MM.1S (cell line): ENCODE results near the gene EVX2.

ENCODE experiments used
- DNase-seq: peaks from one replicate; pipeline ENCODE4 v3.0.0-alpha.2; 2015
- H2AFZ ChIP-seq: fragments of 300-600 bp; sonication (generic); 2 replicates; pipeline ENCODE4 v1.6.0; 2016; ENCODE audit warnings: antibody characterized with exemption, low read length
- H3F3A ChIP-seq: fragments of 300-600 bp; sonication (generic); 2 replicates; pipeline ENCODE4 v1.6.1; 2016; ENCODE audit warnings: mild to moderate bottlenecking, antibody characterized with exemption, low read length, moderate library complexity, mixed read lengths; ENCODE audit not compliant: insufficient read depth
- H3K27ac ChIP-seq: fragments of 300-600 bp; sonication (generic); 2 replicates; pipeline ENCODE4 v1.5.1; 2016; ENCODE audit warnings: mild to moderate bottlenecking, low read length
- H3K27me3 ChIP-seq: fragments of 300-600 bp; sonication (generic); replicated peaks from 2 replicates; pipeline ENCODE4 v1.6.0; 2016; ENCODE audit warnings: low read length; ENCODE audit not compliant: insufficient read depth
- H3K36me3 ChIP-seq: fragments of 300-600 bp; sonication (generic); replicated peaks from 2 replicates; pipeline ENCODE4 v1.6.1; 2016; ENCODE audit warnings: mild to moderate bottlenecking, low read length, mixed read lengths; ENCODE audit not compliant: insufficient read depth
- H3K4me1 ChIP-seq: fragments of 300-600 bp; sonication (generic); 2 replicates; pipeline ENCODE4 v1.6.1; 2016; ENCODE audit warnings: low read length, mixed read lengths
- H3K4me2 ChIP-seq: fragments of 300-600 bp; sonication (generic); 2 replicates; pipeline ENCODE4 v1.6.0; 2016; ENCODE audit warnings: low read depth, low read length
- H3K4me3 ChIP-seq: fragments of 300-600 bp; sonication (generic); 2 replicates; pipeline ENCODE4 v1.5.1; 2016; ENCODE audit warnings: low read length, mixed read lengths
- H3K79me2 ChIP-seq: fragments of 300-600 bp; sonication (generic); 2 replicates; pipeline ENCODE4 v1.6.1; 2016; ENCODE audit warnings: mixed run types, low read length, mixed read lengths
- H3K9ac ChIP-seq: fragments of 300-600 bp; sonication (generic); 2 replicates; pipeline ENCODE4 v1.6.1; 2016; ENCODE audit warnings: low read length, mixed read lengths
- H3K9me2 ChIP-seq: fragments of 300-600 bp; sonication (generic); replicated peaks from 2 replicates; pipeline ENCODE4 v1.6.1; 2016; ENCODE audit warnings: mild to moderate bottlenecking, low read length, mixed read lengths; ENCODE audit not compliant: insufficient read depth
- H3K9me3 ChIP-seq: fragments of 300-600 bp; sonication (generic); replicated peaks from 2 replicates; pipeline ENCODE4 v1.6.1; 2016; ENCODE audit warnings: mild to moderate bottlenecking, low read length, mixed read lengths; ENCODE audit not compliant: insufficient read depth
- H4K20me1 ChIP-seq: fragments of 300-600 bp; sonication (generic); 2 replicates; pipeline ENCODE4 v1.6.1; 2016; ENCODE audit warnings: mild to moderate bottlenecking, low read length, moderate library complexity, mixed read lengths; ENCODE audit not compliant: insufficient read depth
- EZH2 ChIP-seq: fragments of 300-600 bp; sonication (generic); optimal IDR thresholded peaks from 2 replicates; pipeline ENCODE3; 2017; ENCODE audit warnings: low read depth, mild to moderate bottlenecking, antibody characterized with exemption, low read length, mixed read lengths
- EZH2phosphoT487 ChIP-seq: fragments of 300-600 bp; sonication (generic); IDR thresholded peaks from 2 replicates; pipeline ENCODE4 v1.6.1; 2018; ENCODE audit warnings: antibody characterized with exemption, low read length
- TF ChIP-seq, protein P1 (sequence below): fragments of 300-600 bp; sonication (generic); IDR thresholded peaks from 2 replicates; pipeline ENCODE4 v1.5.1; 2016; ENCODE audit warnings: antibody characterized with exemption, low read length, mixed read lengths

The EVX2 gene

DNA sequence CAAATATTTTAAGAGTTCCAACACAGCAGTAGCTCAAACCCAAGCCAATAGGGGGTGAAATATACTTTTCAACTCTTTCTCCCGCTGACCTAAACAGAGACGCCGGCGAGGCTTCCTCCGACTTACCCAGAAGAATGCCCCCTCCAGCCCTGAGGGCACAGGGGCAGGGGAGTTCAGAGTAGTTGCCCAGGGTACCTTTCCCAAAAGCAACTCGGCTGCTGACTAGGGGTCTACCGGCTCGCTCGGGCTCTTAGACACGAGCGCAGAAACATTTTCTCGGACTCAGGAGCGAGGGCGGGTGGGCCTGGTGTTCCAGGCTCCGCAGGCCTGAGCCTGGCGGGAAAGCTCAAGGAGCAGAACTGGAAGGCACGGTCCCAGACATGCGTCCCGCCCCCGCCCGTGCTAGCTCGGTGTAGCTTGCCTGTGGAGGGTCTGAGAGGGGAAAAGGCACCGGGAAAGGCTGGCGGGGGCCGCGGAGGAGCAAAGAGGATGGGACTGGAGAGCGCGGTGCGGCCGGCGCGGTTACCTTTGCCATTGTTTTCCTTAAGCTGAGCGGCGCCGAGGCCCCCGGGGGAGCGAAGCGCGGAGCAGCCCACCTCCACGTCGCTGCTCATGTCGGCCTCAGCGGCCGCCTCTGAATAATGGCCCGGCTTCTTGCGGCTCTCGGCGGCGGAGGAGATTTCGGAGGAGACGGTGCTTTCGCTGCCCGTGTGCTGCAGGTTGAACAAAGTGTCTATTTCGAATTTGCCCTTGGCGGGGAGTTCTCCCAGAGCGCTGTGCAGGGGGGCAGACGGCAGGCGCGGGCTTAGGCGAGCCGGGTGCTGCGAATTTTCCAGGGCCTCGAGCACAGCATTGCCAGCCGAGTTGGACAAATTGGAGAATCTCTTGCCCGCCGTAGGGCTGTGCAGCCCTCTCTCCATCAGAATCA lies 674 bp downstream of the EVX2 start:
- no peak for DNase-seq
- Histone ChIP-seq H3K4me1 (no peaks in the 10 kb centered on the region), H3K9me2 (no peaks in the 10 kb centered on the region), H3F3A (no peaks in the 10 kb centered on the region), H3K9me3 (no peaks in the 10 kb centered on the region), H3K36me3 (no peaks in the 10 kb centered on the region), H3K27me3 (no peaks in the 10 kb centered on the region), H3K9ac (no peak overlapping the region), H3K4me3 (no peak overlapping the region), H2AFZ (no peak overlapping the region), H3K4me2 (no peak overlapping the region), H4K20me1 (no peaks in the 10 kb centered on the region), H3K27ac (no peak overlapping the region), H3K79me2 (no peaks in the 10 kb centered on the region)
- TF ChIP-seq, protein P1, sequence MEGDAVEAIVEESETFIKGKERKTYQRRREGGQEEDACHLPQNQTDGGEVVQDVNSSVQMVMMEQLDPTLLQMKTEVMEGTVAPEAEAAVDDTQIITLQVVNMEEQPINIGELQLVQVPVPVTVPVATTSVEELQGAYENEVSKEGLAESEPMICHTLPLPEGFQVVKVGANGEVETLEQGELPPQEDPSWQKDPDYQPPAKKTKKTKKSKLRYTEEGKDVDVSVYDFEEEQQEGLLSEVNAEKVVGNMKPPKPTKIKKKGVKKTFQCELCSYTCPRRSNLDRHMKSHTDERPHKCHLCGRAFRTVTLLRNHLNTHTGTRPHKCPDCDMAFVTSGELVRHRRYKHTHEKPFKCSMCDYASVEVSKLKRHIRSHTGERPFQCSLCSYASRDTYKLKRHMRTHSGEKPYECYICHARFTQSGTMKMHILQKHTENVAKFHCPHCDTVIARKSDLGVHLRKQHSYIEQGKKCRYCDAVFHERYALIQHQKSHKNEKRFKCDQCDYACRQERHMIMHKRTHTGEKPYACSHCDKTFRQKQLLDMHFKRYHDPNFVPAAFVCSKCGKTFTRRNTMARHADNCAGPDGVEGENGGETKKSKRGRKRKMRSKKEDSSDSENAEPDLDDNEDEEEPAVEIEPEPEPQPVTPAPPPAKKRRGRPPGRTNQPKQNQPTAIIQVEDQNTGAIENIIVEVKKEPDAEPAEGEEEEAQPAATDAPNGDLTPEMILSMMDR: no peak
- TF ChIP-seq EZH2phosphoT487 (no peak), EZH2 (no peak)

DNA sequence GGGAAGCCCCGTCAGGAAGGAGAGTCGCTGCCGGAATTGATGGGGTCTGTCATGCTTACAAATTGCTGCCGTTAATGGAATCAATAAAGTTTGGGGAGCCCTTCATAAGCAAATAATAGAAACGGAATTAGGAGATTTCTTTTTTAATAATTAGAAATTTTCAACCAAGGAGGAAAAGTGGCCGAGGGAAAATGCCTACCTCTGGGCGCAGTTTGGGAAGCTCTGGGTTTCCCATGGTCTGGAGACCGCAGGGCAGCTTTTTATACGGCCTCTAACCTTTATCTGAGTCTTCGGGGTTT lies 1.3 kb downstream of the EVX2 start:
- Histone ChIP-seq H3K9me2 (no peaks in the 10 kb centered on the region), H3F3A (no peaks in the 10 kb centered on the region), H3K27ac (no peak overlapping the region), H3K9me3 (no peaks in the 10 kb centered on the region), H3K36me3 (no peaks in the 10 kb centered on the region), H3K27me3 (no peaks in the 10 kb centered on the region), H3K9ac (no peak overlapping the region), H3K4me3 (no peak overlapping the region), H3K79me2 (no peaks in the 10 kb centered on the region), H3K4me2 (no peak overlapping the region), H3K4me1 (no peaks in the 10 kb centered on the region), H2AFZ (no peak overlapping the region), H4K20me1 (no peaks in the 10 kb centered on the region)
- no peak for DNase-seq
- TF ChIP-seq EZH2phosphoT487: no peak
- TF ChIP-seq EZH2: no peak
- TF ChIP-seq, protein P1: no peak

DNA sequence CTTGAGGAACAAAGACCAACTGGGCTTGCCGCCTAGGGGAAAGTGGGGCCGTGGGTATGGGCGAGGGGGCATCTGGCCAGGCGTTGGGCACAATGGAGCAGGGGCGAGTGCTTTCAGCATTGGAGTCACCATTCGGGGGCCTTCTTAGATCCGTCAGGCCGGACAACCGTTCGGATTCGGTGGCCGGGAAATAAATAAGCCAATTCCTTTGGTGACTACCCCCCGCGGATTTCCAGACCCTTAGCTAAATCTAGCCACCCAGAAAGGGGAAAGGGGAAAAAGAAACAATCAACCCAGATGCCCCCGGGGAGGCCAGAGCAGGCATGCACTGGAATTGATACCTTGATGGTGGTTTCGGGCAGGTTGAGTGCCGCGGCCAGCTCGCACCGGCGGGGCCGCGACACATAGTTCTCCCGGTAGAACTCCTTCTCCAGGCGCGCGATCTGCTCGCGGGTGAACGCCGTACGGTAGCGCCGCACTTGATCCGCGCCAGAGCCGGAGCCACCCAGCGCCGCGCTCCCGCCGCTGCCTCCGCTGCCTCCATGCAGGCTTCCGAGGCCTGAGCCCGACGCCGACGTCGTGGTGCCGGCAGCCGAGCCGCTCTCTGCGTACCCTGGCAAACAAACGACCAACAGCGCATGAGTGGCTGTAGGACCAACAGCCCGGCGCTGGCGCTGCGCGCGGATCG lies 1.8 kb downstream of the EVX2 start:
- Histone ChIP-seq H3K4me2 (no peak overlapping the region), H3K36me3 (no peaks in the 10 kb centered on the region), H3K4me1 (no peaks in the 10 kb centered on the region), H4K20me1 (no peaks in the 10 kb centered on the region), H3K4me3 (no peak overlapping the region), H3K9me3 (no peaks in the 10 kb centered on the region), H3K9ac (no peak overlapping the region), H3K79me2 (no peaks in the 10 kb centered on the region), H2AFZ (no peak overlapping the region), H3K27me3 (no peaks in the 10 kb centered on the region), H3F3A (no peaks in the 10 kb centered on the region), H3K9me2 (no peaks in the 10 kb centered on the region), H3K27ac (no peak overlapping the region)
- TF ChIP-seq, protein P1: no peak
- TF ChIP-seq EZH2: no peak
- TF ChIP-seq EZH2phosphoT487: no peak
- DNase-seq: no peak
